ENCODE measurements around the gene MAGI2.

Gene MAGI2

GRCh38 chr7:79175374-79175773 lies 278.1 kb downstream of the MAGI2 start:
- TF ChIP-seq CTCF (IDR thresholded peaks at IDR 0.05; ENCODE audit: insufficient read depth, missing control alignments) = no peak
- FAIRE-seq (no peak), DNase-seq (ENCODE audit: insufficient read length, low spot score) (no peak)

DNA sequence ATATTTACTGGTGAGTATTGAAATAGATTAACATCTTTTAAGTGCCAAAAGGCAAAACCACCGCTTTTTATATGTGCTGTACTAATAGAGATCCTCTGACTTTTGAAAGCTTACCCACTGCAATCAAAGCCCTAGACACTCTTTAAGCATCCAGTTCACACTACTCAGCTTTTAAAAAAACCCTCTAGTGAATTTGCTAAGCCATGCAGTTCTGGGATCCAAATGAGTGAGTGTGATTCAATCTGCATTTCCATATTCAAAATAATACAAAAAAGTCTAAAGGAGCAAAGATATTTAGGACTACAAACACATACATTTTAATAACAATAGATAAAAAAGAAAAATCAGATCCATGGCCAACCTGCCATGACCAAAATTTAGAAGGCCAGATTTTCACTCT lies 288.2 kb downstream of the MAGI2 start:
- DNase-seq (ENCODE audit: insufficient read length, low spot score) = no peak
- TF ChIP-seq CTCF (IDR thresholded peaks at IDR 0.05; ENCODE audit: insufficient read depth, missing control alignments) = no peak
- no peak for FAIRE-seq

DNA sequence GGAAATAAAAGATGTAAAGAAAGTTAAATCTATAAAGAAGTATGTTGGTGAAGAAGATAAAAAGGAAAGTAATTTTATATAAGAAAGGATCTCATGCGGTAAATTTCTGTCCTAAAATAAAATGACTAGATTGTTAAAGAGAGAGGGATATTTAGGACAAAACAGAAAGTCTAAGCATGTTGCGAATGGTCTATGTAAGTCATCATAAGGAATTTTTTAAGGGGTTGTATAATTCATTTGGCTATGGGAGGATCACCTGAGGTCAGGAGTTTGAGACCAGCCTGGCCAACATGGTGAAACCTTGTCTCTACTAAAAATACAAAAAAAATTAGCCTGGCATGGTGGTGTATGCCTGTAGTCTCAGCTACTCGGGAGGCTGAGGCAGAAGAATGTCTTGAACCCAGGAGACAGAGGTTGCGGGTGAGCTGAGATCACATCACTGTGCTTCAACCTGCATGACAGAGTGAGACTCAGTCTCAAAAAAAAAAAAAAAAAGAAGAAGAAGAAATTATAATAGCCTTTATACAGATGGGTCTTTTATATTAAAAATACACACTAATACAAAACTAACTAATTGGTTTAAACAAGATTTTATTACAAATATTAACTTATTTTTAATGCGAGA lies 294.3 kb downstream of the MAGI2 start:
- FAIRE-seq = no peak
- no peak for TF ChIP-seq CTCF (IDR thresholded peaks at IDR 0.05; ENCODE audit: insufficient read depth, missing control alignments)
- no peak for DNase-seq (ENCODE audit: insufficient read length, low spot score)

GRCh38 chr7:79157281-79157680 lies 296.2 kb downstream of the MAGI2 start:
- no peak for DNase-seq (ENCODE audit: insufficient read length, low spot score)
- no peak for FAIRE-seq
- TF ChIP-seq CTCF (IDR thresholded peaks at IDR 0.05; ENCODE audit: insufficient read depth, missing control alignments) = no peak

GRCh38 chr7:79149831-79150230 lies 303.6 kb downstream of the MAGI2 start:
- no peak for TF ChIP-seq CTCF (IDR thresholded peaks at IDR 0.05; ENCODE audit: insufficient read depth, missing control alignments)

DNA sequence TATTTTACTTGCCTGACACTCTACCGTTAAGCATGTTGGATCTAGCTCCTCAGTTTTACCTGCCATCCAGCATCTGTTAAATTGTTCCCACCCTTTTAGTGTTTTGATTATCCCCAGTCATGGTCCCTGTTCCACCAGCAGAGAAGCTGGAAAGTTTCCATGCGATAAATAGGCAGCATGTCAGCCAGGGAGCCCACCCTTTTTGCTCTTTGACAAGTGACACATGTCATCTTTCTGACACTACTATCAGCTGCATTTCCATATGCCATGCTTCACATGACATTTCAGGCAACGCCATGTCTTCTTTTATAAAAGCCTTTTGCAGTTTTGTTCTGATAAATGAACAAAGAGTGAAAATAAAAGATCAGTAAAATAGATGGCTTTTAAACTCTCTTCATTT lies 310.8 kb downstream of the MAGI2 start:
- no peak for FAIRE-seq
- DNase-seq (ENCODE audit: insufficient read length, low spot score) = no peak
- TF ChIP-seq CTCF (IDR thresholded peaks at IDR 0.05; ENCODE audit: insufficient read depth, missing control alignments) = no peak

More at GRCh38 chr7:79149831-79150230, 303.6 kb downstream of the MAGI2 start:
- FAIRE-seq (no peak), DNase-seq (ENCODE audit: insufficient read length, low spot score) (no peak)

DNA sequence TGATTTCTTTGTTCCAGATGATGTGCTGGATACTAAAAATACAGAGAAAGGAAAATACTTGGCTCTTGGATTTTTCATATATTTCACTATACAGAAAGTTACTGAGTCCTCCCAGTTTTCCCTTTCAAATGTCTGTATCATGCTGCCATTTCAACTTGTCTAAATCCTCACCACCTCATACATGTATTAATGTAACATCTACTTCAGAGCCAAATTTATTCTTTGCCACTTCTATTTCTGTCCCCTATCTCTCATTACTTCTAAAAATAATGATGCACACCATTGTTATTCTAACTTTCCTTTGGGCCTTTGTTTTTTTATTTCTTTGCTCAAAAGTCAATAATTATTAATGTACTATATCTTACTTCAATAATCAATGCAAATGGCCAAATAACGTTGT lies 312.2 kb downstream of the MAGI2 start:
- no peak for FAIRE-seq
- no peak for TF ChIP-seq CTCF (IDR thresholded peaks at IDR 0.05; ENCODE audit: insufficient read depth, missing control alignments)

More for the DNA sequence above, 312.2 kb downstream of the MAGI2 start:
- DNase-seq (ENCODE audit: insufficient read length, low spot score) = no peak

Data from D721Med (cell line).